Chondrocyte (in vitro differentiated cells): ENCODE data around the gene RPTOR. TPM values are rescaled to one million over a fixed set of nuclear protein-coding genes. Genes with fewer than 3 reads are reported as not detected.

ENCODE experiments used
- DNase-seq: peaks from one replicate; pipeline ENCODE4 v3.0.0; 2021; ENCODE audit warnings: mixed read lengths, low spot score
- H3K27ac Mint-ChIP-seq: one replicate; pipeline ENCODE4 v1.8.0; 2021; ENCODE audit warnings: mild to moderate bottlenecking, moderate library complexity, mixed read lengths; ENCODE audit not compliant: unreplicated experiment
- H3K27me3 Mint-ChIP-seq: 2 replicates; pipeline ENCODE4 v1.8.0; 2021; ENCODE audit warnings: low read depth, mixed read lengths
- H3K36me3 Mint-ChIP-seq: 2 replicates; pipeline ENCODE4 v1.8.0; 2021; ENCODE audit warnings: low read depth, mixed read lengths
- H3K4me1 Mint-ChIP-seq: 2 replicates; pipeline ENCODE4 v1.8.0; 2021; ENCODE audit warnings: low read depth, mild to moderate bottlenecking, mixed read lengths
- H3K4me3 Mint-ChIP-seq: one replicate; pipeline ENCODE4 v1.8.0; 2021; ENCODE audit warnings: mild to moderate bottlenecking, moderate library complexity, mixed read lengths; ENCODE audit not compliant: unreplicated experiment
- H3K9me3 Mint-ChIP-seq: 2 replicates; pipeline ENCODE4 v1.8.0; 2021; ENCODE audit warnings: low read depth, mixed read lengths
- total RNA-seq: library from RNA; stranded (reverse); gene quantifications from 3 replicates; pipeline ENCODE4 v1.2.1, GENCODE V29; 2021
- TF ChIP-seq, protein P1 (sequence below): fragments of 200-600 bp; sonication (generic); IDR thresholded peaks from 2 replicates; pipeline ENCODE4 v1.5.0; 2021; ENCODE audit warnings: antibody characterized with exemption, mild to moderate bottlenecking, moderate library complexity

The RPTOR gene
- total RNA-seq, 1 donor from 2014 or later: 30.9 TPM

DNA sequence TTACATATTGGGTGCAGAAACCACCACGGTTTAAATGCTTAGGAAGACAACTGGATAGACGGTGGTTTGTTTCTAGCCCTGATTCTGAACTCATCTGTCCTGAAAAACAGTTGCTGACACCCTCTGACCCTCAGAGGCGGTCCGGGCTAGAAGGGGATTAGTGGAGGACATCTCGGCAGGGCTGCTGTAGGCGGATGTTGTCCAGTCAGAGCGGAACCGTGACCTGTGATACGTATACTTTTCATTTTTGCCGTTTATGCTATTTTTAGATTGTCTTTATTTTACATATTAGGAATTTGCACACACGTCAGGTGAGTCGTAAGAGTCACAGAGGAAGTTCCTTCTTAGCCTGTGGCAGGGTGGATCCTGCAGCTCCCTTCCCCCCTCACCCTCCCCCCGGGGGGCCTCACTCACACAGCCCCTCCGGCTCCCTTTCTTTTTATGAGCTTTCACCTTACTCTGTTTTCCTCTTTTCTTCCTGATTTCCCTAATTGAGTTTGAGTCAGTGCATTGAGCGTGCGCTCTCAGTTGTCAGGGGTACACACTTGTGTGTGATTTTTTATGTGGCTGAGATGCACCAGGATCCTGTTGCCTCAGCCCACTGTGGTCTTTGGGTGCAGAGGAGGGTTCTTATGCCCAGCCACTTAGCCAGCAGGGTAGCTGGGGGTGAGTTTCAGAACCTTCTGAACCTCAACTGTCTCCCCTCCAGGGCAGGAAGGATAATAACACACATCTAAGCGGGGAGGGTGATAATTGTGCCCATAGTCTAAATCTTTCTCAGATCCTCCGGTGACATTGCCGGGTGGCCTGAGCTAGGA, 236.0 kb downstream of the RPTOR start:
- no peak for DNase-seq
- Mint-ChIP-seq H3K4me3 (no peak overlapping the region), H3K27ac (peak overlapping the region; percentile 36)

DNA sequence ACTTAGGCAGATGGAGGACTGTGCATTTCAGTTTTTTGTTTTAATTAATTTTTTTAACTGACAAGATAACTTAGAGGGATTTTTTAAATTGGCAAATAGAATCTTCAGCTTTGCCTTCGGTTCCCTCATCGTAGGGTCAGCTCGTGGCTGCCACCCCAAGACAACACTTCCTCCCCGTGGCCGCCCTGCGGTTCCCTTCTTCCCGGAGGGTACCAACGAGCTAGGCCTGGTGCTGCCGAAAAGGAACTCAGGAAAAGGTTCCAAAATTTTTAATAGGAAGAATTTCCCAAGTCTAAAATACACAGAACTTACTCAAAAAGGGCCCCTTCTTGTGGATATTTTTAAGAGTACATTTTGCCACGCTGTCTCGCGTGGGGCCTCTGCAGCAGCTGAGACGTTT, 236.6 kb downstream of the RPTOR start:
- Mint-ChIP-seq H3K27me3 (no peaks in the 10 kb centered on the region), H3K4me1 (peaks cover 64% of the 10 kb centered on the region), H3K4me3 (no peak overlapping the region), H3K36me3 (peaks cover 3% of the 10 kb centered on the region), H3K9me3 (no peaks in the 10 kb centered on the region), H3K27ac (no peak overlapping the region)
- TF ChIP-seq, protein P1, sequence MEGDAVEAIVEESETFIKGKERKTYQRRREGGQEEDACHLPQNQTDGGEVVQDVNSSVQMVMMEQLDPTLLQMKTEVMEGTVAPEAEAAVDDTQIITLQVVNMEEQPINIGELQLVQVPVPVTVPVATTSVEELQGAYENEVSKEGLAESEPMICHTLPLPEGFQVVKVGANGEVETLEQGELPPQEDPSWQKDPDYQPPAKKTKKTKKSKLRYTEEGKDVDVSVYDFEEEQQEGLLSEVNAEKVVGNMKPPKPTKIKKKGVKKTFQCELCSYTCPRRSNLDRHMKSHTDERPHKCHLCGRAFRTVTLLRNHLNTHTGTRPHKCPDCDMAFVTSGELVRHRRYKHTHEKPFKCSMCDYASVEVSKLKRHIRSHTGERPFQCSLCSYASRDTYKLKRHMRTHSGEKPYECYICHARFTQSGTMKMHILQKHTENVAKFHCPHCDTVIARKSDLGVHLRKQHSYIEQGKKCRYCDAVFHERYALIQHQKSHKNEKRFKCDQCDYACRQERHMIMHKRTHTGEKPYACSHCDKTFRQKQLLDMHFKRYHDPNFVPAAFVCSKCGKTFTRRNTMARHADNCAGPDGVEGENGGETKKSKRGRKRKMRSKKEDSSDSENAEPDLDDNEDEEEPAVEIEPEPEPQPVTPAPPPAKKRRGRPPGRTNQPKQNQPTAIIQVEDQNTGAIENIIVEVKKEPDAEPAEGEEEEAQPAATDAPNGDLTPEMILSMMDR: no peak
- DNase-seq: no peak

More for the DNA sequence above, 236.0 kb downstream of the RPTOR start:
- TF ChIP-seq, protein P1: no peak
- H3K4me1 Mint-ChIP-seq: peaks cover 58% of the 10 kb centered on the region
- H3K9me3 Mint-ChIP-seq: no peaks in the 10 kb centered on the region
- H3K36me3 Mint-ChIP-seq: peaks cover 3% of the 10 kb centered on the region
- H3K27me3 Mint-ChIP-seq: no peaks in the 10 kb centered on the region

DNA sequence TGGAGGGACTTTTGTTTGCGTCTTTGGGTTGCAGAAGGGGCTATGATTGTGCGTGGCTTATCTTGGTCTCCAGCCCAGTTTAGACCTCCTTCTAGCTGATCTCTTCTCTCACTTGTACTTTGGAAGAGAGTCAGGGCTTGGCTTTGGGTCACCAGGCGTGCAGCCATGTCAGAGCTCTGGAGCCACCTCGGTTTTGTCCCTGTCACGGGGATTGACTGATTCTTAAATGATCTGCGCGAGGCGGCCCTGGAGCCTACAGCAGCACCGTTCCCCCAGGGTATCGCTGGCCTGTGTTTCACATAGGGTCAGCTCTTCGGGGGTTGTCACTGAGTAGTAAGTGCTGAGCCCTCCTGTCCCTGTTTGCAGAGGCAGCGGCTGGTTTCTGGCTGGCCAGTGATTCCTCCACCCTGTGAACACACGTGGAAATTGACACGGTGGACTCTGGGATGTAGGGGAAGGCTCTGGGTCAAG, 237.2 kb downstream of the RPTOR start:
- peaks cover 69% of the 10 kb centered on the region for H3K4me1 Mint-ChIP-seq
- no peaks in the 10 kb centered on the region for H3K9me3 Mint-ChIP-seq
- H3K4me3 Mint-ChIP-seq: no peak overlapping the region
- DNase-seq: no peak
- H3K36me3 Mint-ChIP-seq: no peaks in the 10 kb centered on the region
- H3K27me3 Mint-ChIP-seq: no peaks in the 10 kb centered on the region
- TF ChIP-seq, protein P1: no peak
- H3K27ac Mint-ChIP-seq: no peak overlapping the region

DNA sequence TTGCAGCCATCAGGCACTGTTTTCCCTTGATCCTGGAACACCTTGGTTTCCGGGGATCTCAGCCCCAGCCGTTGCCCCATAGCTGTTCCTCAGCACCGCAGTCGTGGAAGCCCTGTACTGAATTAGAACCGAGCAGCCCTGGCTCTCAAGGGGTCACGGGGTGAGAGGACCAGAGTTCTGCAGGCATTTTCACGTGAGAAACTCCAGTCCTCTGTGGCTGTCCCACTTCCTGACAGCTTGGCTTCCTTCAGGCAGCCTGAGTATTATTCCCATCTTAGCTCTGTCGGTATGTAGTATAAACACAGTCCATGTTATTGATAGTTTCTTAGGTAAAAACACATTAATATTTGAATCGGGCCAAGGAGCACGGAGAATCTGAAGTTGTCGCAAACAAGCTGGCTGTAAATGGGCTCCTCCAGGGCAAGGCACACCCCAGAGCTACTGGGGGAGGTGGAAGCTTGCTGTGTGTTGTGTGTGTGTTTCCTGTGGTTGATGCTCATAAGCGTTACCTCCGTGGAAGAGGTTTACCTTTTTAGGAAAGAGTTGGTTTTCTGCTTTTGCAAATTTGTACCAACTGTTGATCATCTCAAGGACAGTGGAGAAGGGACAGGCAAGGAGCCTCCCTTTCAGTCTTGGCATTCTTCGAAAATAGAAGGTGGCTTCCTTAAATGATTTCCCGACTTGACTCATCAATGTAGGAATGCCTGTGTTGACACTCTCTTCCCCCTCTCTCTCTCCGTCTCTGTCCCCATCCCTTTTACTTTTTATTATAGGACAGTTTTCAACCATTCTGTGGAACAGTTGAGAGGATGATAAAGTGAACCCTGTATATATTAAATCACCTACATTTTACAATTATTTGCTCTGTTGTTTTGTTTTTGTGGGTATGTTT, 238.1 kb downstream of the RPTOR start:
- H3K27me3 Mint-ChIP-seq: no peaks in the 10 kb centered on the region
- H3K27ac Mint-ChIP-seq: peak overlapping the region; percentile 77
- TF ChIP-seq, protein P1: no peak
- no peak for DNase-seq
- H3K4me1 Mint-ChIP-seq: peaks cover 67% of the 10 kb centered on the region
- H3K9me3 Mint-ChIP-seq: no peaks in the 10 kb centered on the region
- peak overlapping the region; percentile 13 for H3K4me3 Mint-ChIP-seq
- H3K36me3 Mint-ChIP-seq: peaks cover 2% of the 10 kb centered on the region

DNA sequence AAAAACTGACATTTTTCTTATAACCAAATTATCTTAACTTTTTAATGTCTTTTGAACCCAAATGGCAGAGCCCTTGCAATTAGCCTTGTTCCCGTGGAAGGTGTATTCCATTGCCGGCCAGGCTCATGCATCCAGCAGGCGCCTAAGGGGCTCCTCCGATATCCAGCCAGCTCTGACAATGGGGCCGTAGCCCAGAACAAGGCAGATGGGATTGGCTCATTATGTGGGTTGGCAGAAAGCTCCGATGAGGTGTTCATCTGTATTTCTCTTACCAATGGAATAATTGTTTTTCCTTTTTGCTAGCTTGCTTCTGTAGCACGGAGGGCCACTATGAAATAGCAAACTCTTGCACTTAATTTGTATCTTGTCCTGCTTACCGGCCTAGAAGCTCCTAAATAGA, 238.8 kb downstream of the RPTOR start:
- Mint-ChIP-seq H3K27me3 (no peaks in the 10 kb centered on the region), H3K4me1 (peaks cover 62% of the 10 kb centered on the region), H3K4me3 (no peak overlapping the region), H3K36me3 (peaks cover 3% of the 10 kb centered on the region), H3K9me3 (peaks cover 2% of the 10 kb centered on the region), H3K27ac (peak overlapping the region; percentile 77)
- TF ChIP-seq, protein P1: no peak
- DNase-seq: no peak
